ENCODE results near the gene TUBGCP6. TPM values are rescaled to one million over a fixed set of nuclear protein-coding genes. Genes with fewer than 3 reads are reported as not detected.

Gene TUBGCP6
- total RNA-seq, 1 experiment from 2014 or later = 38.6 TPM

GRCh38 chr22:50260801-50261614 is 16.2 kb upstream of the TUBGCP6 start:
- POLR2A ChIA-PET = interaction anchor here (1.0 kb wide), 1 partner anchor 9 kb away, joined by 3 read pairs; no protein-coding TSS in a partner anchor
- Histone ChIP-seq H3K9me3 (ENCODE audit: control insufficient read depth in 1 of 2, insufficient read depth in 1 of 2, low read depth in 1 of 2, low read length in 2 of 2) (no peaks in the 10 kb centered on the region), H3K36me3 (ENCODE audit: control insufficient read depth in 1 of 2, insufficient read depth in 2 of 2, low read length in 2 of 2) (peaks cover 0 to 11% of the 10 kb centered on the region in 2 experiments; a peak in 2 of 4 replicates), H3K79me2 (ENCODE audit: insufficient read depth, low read length) (peaks cover 28% of the 10 kb centered on the region), H3K4me3 (replicated peaks in 1 of 2; ENCODE audit: low read depth in 1 of 2, low read length in 2 of 2) (peak overlapping the region; percentile 79 to 90), H3K4me2 (ENCODE audit: low read length) (peak overlapping the region; percentile 95), H4K20me1 (ENCODE audit: insufficient read depth) (no peaks in the 10 kb centered on the region), H3K27ac (ENCODE audit: low read depth, low read length) (peak overlapping the region; percentile 83), H3K9me2 (ENCODE audit: insufficient read depth) (no peaks in the 10 kb centered on the region), H3K9ac (ENCODE audit: low read length) (peak overlapping the region; percentile 94), H3K4me1 (ENCODE audit: control insufficient read depth in 1 of 2, insufficient read depth in 2 of 2, low read length in 2 of 2) (peaks cover 19 to 32% of the 10 kb centered on the region in 2 experiments), H2AFZ (ENCODE audit: low read depth, low read length, poor library complexity, severe bottlenecking) (no peak overlapping the region), H3K27me3 (ENCODE audit: insufficient read depth, low read length) (no peaks in the 10 kb centered on the region)
- BruUV-seq (replicated peaks) = no TSS peak
- peak; percentile 58 for ATAC-seq
- intact Hi-C loops (cut with micrococcal nuclease) = no loop called here
- no peak for TF ChIP-seq CEBPB (IDR thresholded peaks at IDR 0.05; ENCODE audit: low read depth)
- TF ChIP-seq ZFX (IDR thresholded peaks at IDR 0.05) = peak; percentile 90
- peak; percentile 3 for TF ChIP-seq POLR2AphosphoS5 (IDR thresholded peaks at IDR 0.05; ENCODE audit: low read depth, low read length)
- TF ChIP-seq, protein P1, sequence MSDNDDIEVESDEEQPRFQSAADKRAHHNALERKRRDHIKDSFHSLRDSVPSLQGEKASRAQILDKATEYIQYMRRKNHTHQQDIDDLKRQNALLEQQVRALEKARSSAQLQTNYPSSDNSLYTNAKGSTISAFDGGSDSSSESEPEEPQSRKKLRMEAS (IDR thresholded peaks at IDR 0.05) = peak; percentile 71; the same call in 1 of the 2 replicates
- CTCF ChIA-PET = interaction anchor here (1.0 to 1.3 kb wide), 2 partner anchors 9 to 12 kb away, joined by 3 to 7 read pairs; no protein-coding TSS in a partner anchor
- DNase-seq (ENCODE audit: low read depth, low spot score) = no peak
- RAD21 ChIA-PET (ENCODE audit: low non-redundant PET in 1 of 2, low total read pairs in 2 of 2, uncharacterized antibody in 2 of 2, unreplicated experiment in 2 of 2) = interaction anchor here in 1 of 2 experiments (1.2 kb wide), 1 partner anchor 10 kb away, joined by 3 read pairs; the partner anchor contains the start of gene HDAC10

- peak overlapping the region; percentile 94 for H3K9ac ChIP-seq (ENCODE audit: low read length)
- H3K79me2 ChIP-seq (ENCODE audit: insufficient read depth, low read length) = peaks cover 28% of the 10 kb centered on the region
- ATAC-seq (0 out of 2 replicates have a peak, but pooled peaks have one; percentile 4), DNase-seq (ENCODE audit: low read depth, low spot score) (no peak)
- RAD21 ChIA-PET (ENCODE audit: low non-redundant PET in 1 of 2, low total read pairs in 2 of 2, uncharacterized antibody in 2 of 2, unreplicated experiment in 2 of 2) = interaction anchor here in 1 of 2 experiments (1.2 kb wide), 1 partner anchor 9 kb away, joined by 3 read pairs; the partner anchor contains the start of gene HDAC10
- H3K36me3 ChIP-seq (ENCODE audit: control insufficient read depth in 1 of 2, insufficient read depth in 2 of 2, low read length in 2 of 2) = peaks cover 0 to 11% of the 10 kb centered on the region in 2 experiments; a peak in 2 of 4 replicates
- no peaks in the 10 kb centered on the region for H4K20me1 ChIP-seq (ENCODE audit: insufficient read depth)
- intact Hi-C loops (cut with micrococcal nuclease) = no loop called here
- no peak overlapping the region for H2AFZ ChIP-seq (ENCODE audit: low read depth, low read length, poor library complexity, severe bottlenecking)
- peak overlapping the region; percentile 79 to 90 for H3K4me3 ChIP-seq (replicated peaks in 1 of 2; ENCODE audit: low read depth in 1 of 2, low read length in 2 of 2)
- peak overlapping the region; percentile 95 for H3K4me2 ChIP-seq (ENCODE audit: low read length)
- H3K27me3 ChIP-seq (ENCODE audit: insufficient read depth, low read length) = no peaks in the 10 kb centered on the region
- POLR2A ChIA-PET = interaction anchor here (1.0 kb wide), 1 partner anchor 9 kb away, joined by 3 read pairs; no protein-coding TSS in a partner anchor
- H3K9me3 ChIP-seq (ENCODE audit: control insufficient read depth in 1 of 2, insufficient read depth in 1 of 2, low read depth in 1 of 2, low read length in 2 of 2) = no peaks in the 10 kb centered on the region
- CTCF ChIA-PET = interaction anchor here (1.0 to 1.3 kb wide), 2 partner anchors 8 to 13 kb away, joined by 3 to 7 read pairs; no protein-coding TSS in a partner anchor
- H3K27ac ChIP-seq (ENCODE audit: low read depth, low read length) = peak overlapping the region; percentile 83
- peaks cover 19 to 32% of the 10 kb centered on the region in 2 experiments for H3K4me1 ChIP-seq (ENCODE audit: control insufficient read depth in 1 of 2, insufficient read depth in 2 of 2, low read length in 2 of 2)
- BruUV-seq (replicated peaks) = TSS peak; percentile 24
- H3K9me2 ChIP-seq (ENCODE audit: insufficient read depth) = no peaks in the 10 kb centered on the region
- TF ChIP-seq CTCF (IDR thresholded peaks at IDR 0.05 in 2 of 3, conservative IDR thresholded peaks at IDR 0.05 in 1 of 3; ENCODE audit: borderline replicate concordance in 1 of 3, insufficient read depth in 1 of 3, low read depth in 2 of 3, low read length in 2 of 3) (no peak), ELF1 (IDR thresholded peaks at IDR 0.05; ENCODE audit: borderline replicate concordance, low read depth) (no peak), FOSL1 (IDR thresholded peaks at IDR 0.05; ENCODE audit: low read depth) (no peak), SIN3A (IDR thresholded peaks at IDR 0.05; ENCODE audit: low read depth) (no peak), EZH2 (IDR thresholded peaks at IDR 0.05) (no peak), ZNF274 (IDR thresholded peaks at IDR 0.05; ENCODE audit: low read depth, low read length) (no peak), EGR1 (IDR thresholded peaks at IDR 0.05; ENCODE audit: low read depth) (no peak)
- TF ChIP-seq, protein P1 (IDR thresholded peaks at IDR 0.05) = no peak
- TF ChIP-seq, protein P2, sequence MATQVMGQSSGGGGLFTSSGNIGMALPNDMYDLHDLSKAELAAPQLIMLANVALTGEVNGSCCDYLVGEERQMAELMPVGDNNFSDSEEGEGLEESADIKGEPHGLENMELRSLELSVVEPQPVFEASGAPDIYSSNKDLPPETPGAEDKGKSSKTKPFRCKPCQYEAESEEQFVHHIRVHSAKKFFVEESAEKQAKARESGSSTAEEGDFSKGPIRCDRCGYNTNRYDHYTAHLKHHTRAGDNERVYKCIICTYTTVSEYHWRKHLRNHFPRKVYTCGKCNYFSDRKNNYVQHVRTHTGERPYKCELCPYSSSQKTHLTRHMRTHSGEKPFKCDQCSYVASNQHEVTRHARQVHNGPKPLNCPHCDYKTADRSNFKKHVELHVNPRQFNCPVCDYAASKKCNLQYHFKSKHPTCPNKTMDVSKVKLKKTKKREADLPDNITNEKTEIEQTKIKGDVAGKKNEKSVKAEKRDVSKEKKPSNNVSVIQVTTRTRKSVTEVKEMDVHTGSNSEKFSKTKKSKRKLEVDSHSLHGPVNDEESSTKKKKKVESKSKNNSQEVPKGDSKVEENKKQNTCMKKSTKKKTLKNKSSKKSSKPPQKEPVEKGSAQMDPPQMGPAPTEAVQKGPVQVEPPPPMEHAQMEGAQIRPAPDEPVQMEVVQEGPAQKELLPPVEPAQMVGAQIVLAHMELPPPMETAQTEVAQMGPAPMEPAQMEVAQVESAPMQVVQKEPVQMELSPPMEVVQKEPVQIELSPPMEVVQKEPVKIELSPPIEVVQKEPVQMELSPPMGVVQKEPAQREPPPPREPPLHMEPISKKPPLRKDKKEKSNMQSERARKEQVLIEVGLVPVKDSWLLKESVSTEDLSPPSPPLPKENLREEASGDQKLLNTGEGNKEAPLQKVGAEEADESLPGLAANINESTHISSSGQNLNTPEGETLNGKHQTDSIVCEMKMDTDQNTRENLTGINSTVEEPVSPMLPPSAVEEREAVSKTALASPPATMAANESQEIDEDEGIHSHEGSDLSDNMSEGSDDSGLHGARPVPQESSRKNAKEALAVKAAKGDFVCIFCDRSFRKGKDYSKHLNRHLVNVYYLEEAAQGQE (IDR thresholded peaks at IDR 0.05; ENCODE audit: low read depth) = no peak
Observed at GRCh38 chr22:50260434-50260800, 15.6 kb upstream of the TUBGCP6 start.

All from HCT116 (cell line).